Calu3 (cell line): Measurements from ENCODE around the gene CKS1B. TPM values are rescaled to one million over a fixed set of nuclear protein-coding genes. Genes with fewer than 3 reads are reported as not detected.

ENCODE experiments used
- BruUV-seq: library from RNA; stranded (reverse); fragments of 400-500 nt; replicated peaks from 2 replicates; lab custom pipeline; 2021; lab: Mats Ljungman, UMichigan
- CTCF ChIA-PET: fragments of 300-600 bp; sonication (Branson Sonifier 250); formaldehyde crosslinking; loops from one replicate; lab custom pipeline; 2022; ENCODE audit warnings: antibody characterized with exemption; lab: Charles Lee
- DNase-seq: peaks from one replicate; pipeline ENCODE4 v3.0.0; 2022
- H3K27ac Mint-ChIP-seq: one replicate; pipeline ENCODE4 v1.8.0; 2022; ENCODE audit warnings: mixed read lengths; ENCODE audit not compliant: unreplicated experiment
- H3K27me3 Mint-ChIP-seq: one replicate; pipeline ENCODE4 v1.8.0; 2022; ENCODE audit warnings: mixed read lengths; ENCODE audit not compliant: unreplicated experiment
- H3K36me3 Mint-ChIP-seq: one replicate; pipeline ENCODE4 v1.8.0; 2022; ENCODE audit warnings: mild to moderate bottlenecking, moderate library complexity, mixed read lengths; ENCODE audit not compliant: insufficient read depth, unreplicated experiment
- H3K4me1 Mint-ChIP-seq: one replicate; pipeline ENCODE4 v1.8.0; 2022; ENCODE audit warnings: mild to moderate bottlenecking, low read depth, mixed read lengths; ENCODE audit not compliant: unreplicated experiment
- H3K4me3 Mint-ChIP-seq: one replicate; pipeline ENCODE4 v1.8.0; 2022; ENCODE audit warnings: mild to moderate bottlenecking, low read depth, moderate library complexity, mixed read lengths; ENCODE audit not compliant: unreplicated experiment
- H3K9me3 Mint-ChIP-seq: one replicate; pipeline ENCODE4 v1.8.0; 2022; ENCODE audit warnings: low read depth, mixed read lengths; ENCODE audit not compliant: unreplicated experiment
- CTCF ChIP-seq: fragments of 200-600 bp; IDR thresholded peaks from one replicate; pipeline ENCODE4 v1.8.0; 2022; ENCODE audit warnings: antibody characterized with exemption; ENCODE audit not compliant: unreplicated experiment
- intact Hi-C: fragments of 100-400 bp; cut with micrococcal nuclease; formaldehyde crosslinking; loops from one replicate; pipeline ENCODE4 v1.10.0; 2022; ENCODE audit not compliant: unreplicated experiment
- total RNA-seq: library from RNA; stranded (reverse); gene quantifications from 2 replicates; pipeline ENCODE4 v1.2.3, GENCODE V29; 2022

CKS1B gene
- total RNA-seq, 1 experiment from 2014 or later: 230 TPM

- no peaks in the 10 kb centered on the region for H3K27me3 Mint-ChIP-seq
- H3K9me3 Mint-ChIP-seq: no peaks in the 10 kb centered on the region
- no peak for DNase-seq
- TF ChIP-seq CTCF: no peak
- peaks cover 30% of the 10 kb centered on the region for H3K4me1 Mint-ChIP-seq
- H3K27ac Mint-ChIP-seq: peak overlapping the region; percentile 51
- BruUV-seq: no TSS peak
- intact Hi-C loops: loop anchor here (2.0 kb wide), 1 partner anchor 13 kb away; the partner anchor contains the start of gene ZBTB7B
- peaks cover 51% of the 10 kb centered on the region for H3K36me3 Mint-ChIP-seq
- CTCF ChIA-PET: interaction anchor here (0.6 to 1.2 kb wide), 3 partner anchors 12 to 109 kb away, joined by 3 to 6 read pairs (median 3); partner anchors contain the start of gene ZBTB7B
- no peak overlapping the region for H3K4me3 Mint-ChIP-seq
Measured at GRCh38 chr1:155015527-155016230, 41.2 kb downstream of the CKS1B start.

- H3K4me3 Mint-ChIP-seq: no peak overlapping the region
- peak overlapping the region; percentile 51 for H3K27ac Mint-ChIP-seq
- CTCF ChIA-PET: interaction anchor here (0.6 to 1.9 kb wide), 8 partner anchors 10 to 109 kb away, joined by 3 to 11 read pairs (median 9); partner anchors contain the start of genes PBXIP1 and ZBTB7B
- intact Hi-C loops: loop anchor here (2.0 kb wide), 1 partner anchor 14 kb away; the partner anchor contains the start of gene ZBTB7B
- no peaks in the 10 kb centered on the region for H3K27me3 Mint-ChIP-seq
- no peak for DNase-seq
- H3K36me3 Mint-ChIP-seq: peaks cover 56% of the 10 kb centered on the region
- peaks cover 30% of the 10 kb centered on the region for H3K4me1 Mint-ChIP-seq
- BruUV-seq: no TSS peak
- no peak for TF ChIP-seq CTCF
- no peaks in the 10 kb centered on the region for H3K9me3 Mint-ChIP-seq
Measured at GRCh38 chr1:155016231-155016831, 41.9 kb downstream of the CKS1B start.

DNA sequence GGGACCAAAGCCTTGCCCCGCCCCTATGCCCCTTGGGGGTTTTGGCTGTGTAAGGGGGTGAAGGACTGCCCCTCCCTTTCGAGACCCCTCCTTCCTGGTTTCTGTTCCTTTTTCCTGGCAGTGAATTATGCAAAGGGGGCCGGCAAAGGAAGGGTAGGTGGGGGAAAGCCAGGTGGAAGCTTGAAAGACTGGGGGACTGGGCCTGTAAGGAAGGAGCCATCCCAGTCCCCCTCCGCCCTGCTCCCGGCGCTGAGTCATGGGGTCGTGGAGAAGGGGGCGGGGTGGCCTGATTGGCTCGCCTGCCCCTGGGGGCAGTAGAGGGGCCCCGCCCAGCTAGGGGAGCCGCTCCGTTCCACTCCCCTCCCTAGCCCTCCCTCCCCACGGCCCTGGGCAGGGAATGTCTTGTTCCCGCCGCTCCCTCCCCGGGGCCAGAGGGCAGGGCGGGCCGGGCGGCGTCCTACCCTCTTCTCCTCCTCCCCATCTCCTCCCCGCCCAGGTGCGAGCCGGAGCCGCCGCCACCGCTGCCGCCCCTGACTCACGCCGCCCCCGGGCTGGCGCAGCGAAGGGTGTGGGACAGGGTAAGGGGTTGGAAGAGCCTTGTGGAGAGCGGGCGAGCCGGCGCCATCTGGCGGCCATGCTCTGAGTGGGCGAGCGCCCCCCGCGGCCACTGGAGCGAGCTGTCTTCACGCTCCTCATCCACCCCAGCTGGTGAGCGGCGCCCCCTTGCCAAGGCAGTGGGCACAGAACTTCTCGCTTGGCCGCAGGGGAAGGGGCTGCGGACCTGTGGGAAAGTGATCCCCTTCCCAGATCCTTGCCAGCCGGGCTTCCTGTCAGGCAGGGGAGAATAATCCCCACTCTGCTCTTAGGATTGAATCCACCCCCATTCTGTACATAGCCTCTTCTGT is 42.8 kb downstream of the CKS1B start:
- intact Hi-C loops: loop anchor here (2.0 kb wide), 1 partner anchor 14 kb away; the partner anchor contains the start of gene ZBTB7B
- Mint-ChIP-seq H3K4me1 (peaks cover 37% of the 10 kb centered on the region), H3K27ac (peak overlapping the region; percentile 79), H3K36me3 (peaks cover 56% of the 10 kb centered on the region), H3K9me3 (no peaks in the 10 kb centered on the region), H3K27me3 (no peaks in the 10 kb centered on the region), H3K4me3 (peak overlapping the region; percentile 60)
- TF ChIP-seq CTCF: peak; percentile 99
- no TSS peak for BruUV-seq
- CTCF ChIA-PET: interaction anchor here (0.5 to 1.9 kb wide), 27 partner anchors 11 to 1342 kb away, joined by 3 to 13 read pairs (median 4); partner anchors contain the start of genes ADAM15, LENEP, PBXIP1 and PYGO2
- peak; percentile 96 for DNase-seq

DNA sequence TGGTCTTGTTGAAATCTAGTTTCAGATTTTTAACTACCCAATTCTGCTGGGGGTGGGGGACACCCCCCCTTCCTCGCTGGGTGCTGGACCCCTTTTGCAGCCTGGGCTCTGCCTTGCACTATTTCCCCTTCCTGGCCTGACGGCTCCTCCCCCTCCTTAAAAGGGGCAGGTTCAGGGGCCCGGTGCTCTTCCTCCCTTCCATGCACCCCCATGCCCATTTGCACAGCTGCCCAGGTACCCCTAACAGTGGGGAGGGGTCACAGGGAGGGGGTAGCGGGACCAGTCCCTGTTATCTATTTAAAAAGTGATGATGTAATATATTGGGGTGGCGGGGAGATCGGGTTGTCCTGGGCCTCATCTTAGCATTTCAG is 43.5 kb downstream of the CKS1B start:
- intact Hi-C loops: loop anchor here (2.0 kb wide), 1 partner anchor 15 kb away; the partner anchor contains the start of gene ZBTB7B
- DNase-seq: no peak
- peaks cover 39% of the 10 kb centered on the region for H3K4me1 Mint-ChIP-seq
- H3K4me3 Mint-ChIP-seq: peak overlapping the region; percentile 60
- no peaks in the 10 kb centered on the region for H3K27me3 Mint-ChIP-seq
- TSS peak; percentile 7 for BruUV-seq
- no peak for TF ChIP-seq CTCF
- peaks cover 54% of the 10 kb centered on the region for H3K36me3 Mint-ChIP-seq
- H3K27ac Mint-ChIP-seq: peak overlapping the region; percentile 79
- CTCF ChIA-PET: interaction anchor here (0.5 to 1.9 kb wide), 26 partner anchors 11 to 1341 kb away, joined by 3 to 13 read pairs (median 5); partner anchors contain the start of genes ADAM15, LENEP, PBXIP1 and PYGO2
- H3K9me3 Mint-ChIP-seq: no peaks in the 10 kb centered on the region
